GM06990 (cell line): ENCODE measurements around the gene CDC42BPA.

Experiments used
- DNase-seq: peaks from one replicate; pipeline ENCODE4 v3.0.0-alpha.2; 2011; ENCODE audit not compliant: insufficient read length; ENCODE audit errors: extremely low read depth
- H3K27me3 ChIP-seq: replicated peaks from 2 replicates; pipeline ENCODE4 v1.6.0; 2011; ENCODE audit warnings: low read length; ENCODE audit not compliant: control insufficient read depth, insufficient read depth
- H3K36me3 ChIP-seq: 2 replicates; pipeline ENCODE4 v1.5.1; 2011; ENCODE audit warnings: low read length; ENCODE audit not compliant: control insufficient read depth, insufficient read depth
- H3K4me3 ChIP-seq: replicated peaks from 2 replicates; pipeline ENCODE4 v1.5.1; 2011; ENCODE audit warnings: low read depth, mild to moderate bottlenecking, control low read depth, low read length
- TF ChIP-seq, protein P1 (sequence below): IDR thresholded peaks from 2 replicates; pipeline ENCODE4 v1.5.1; 2011; ENCODE audit warnings: low read length, control low read depth, mild to moderate bottlenecking, inconsistent platforms; ENCODE audit not compliant: insufficient read depth, poor library complexity, severe bottlenecking

CDC42BPA gene, protein sequence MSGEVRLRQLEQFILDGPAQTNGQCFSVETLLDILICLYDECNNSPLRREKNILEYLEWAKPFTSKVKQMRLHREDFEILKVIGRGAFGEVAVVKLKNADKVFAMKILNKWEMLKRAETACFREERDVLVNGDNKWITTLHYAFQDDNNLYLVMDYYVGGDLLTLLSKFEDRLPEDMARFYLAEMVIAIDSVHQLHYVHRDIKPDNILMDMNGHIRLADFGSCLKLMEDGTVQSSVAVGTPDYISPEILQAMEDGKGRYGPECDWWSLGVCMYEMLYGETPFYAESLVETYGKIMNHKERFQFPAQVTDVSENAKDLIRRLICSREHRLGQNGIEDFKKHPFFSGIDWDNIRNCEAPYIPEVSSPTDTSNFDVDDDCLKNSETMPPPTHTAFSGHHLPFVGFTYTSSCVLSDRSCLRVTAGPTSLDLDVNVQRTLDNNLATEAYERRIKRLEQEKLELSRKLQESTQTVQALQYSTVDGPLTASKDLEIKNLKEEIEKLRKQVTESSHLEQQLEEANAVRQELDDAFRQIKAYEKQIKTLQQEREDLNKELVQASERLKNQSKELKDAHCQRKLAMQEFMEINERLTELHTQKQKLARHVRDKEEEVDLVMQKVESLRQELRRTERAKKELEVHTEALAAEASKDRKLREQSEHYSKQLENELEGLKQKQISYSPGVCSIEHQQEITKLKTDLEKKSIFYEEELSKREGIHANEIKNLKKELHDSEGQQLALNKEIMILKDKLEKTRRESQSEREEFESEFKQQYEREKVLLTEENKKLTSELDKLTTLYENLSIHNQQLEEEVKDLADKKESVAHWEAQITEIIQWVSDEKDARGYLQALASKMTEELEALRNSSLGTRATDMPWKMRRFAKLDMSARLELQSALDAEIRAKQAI (N-terminal part only)

DNA sequence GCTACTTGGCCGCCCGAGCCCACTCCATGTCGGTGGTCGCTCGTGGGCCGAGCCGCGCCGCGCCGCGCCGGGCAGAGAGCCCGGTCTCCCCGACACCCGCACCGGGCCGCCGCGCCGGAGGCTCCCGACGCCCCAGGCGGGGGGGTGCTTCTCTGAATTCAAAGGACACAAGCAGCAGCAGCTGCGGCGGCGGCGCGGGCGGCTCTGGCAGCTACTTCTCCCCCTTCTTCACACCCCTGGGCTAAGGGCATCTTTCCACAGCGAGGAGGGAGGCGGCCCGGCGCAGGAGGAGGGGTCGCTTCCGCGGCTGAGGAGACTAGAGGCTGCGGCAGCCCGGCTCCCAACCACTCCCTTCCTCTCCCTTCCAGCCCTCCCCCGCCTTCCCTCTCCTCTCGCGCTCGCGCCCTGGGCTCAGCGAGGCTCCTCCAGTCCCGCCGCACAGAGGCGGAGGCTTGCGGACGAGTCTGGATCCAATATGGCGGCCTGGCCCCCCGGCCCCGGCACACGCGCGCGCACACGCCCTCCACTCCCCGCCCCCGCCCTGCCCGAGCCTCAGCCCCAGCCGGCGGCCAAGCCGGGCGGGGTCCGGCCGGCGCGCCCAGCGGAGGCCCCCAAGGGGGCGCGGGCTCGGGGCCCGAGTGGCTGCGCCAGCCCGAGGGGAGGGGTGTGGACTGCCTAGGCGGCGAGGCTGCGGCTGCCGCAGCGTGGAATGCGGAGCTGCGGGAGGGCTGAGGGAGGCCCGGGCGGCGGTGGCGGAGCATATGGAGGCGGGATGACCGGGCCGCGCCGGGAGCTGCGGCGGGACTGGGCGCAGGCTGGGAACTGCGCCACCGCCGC is at the start of gene CDC42BPA:
Gene CDC42BPA, minus strand, starts transcription at position 477 of the 837 bp plus-strand sequence. CDS start 1,310 bp downstream, outside the sequence.
- DNase-seq = peak; percentile 27
- Histone ChIP-seq H3K4me3 (peak within 1 kb of the TSS; percentile 38), H3K27me3 (peaks cover 2% of the 10 kb centered on the region; the same call in 1 of the 2 replicates)

DNA sequence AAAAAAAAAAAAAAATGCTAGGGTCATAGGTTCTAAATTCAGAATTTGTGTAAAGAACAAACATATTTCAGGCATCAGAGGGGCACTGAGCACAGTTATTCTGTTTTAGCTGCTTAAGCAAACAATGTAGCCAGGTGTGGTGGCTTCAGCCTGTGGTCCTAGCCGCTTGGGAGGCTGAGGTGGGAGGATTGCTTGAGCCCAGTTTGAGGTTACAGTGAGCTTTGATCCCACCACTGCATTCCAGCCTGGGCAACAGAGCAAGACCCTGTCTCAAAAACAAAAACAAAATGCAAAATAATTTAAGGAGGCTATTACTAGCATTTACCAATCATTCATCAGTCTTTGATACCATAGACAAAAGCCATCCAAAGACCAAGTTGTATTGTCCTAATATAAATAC is 49.7 kb upstream of the CDC42BPA start:
- no peaks in the 10 kb centered on the region for H3K36me3 ChIP-seq

More for the DNA sequence above, at the start of gene CDC42BPA:
- no peaks in the 10 kb centered on the region for H3K36me3 ChIP-seq
- TF ChIP-seq, protein P1, sequence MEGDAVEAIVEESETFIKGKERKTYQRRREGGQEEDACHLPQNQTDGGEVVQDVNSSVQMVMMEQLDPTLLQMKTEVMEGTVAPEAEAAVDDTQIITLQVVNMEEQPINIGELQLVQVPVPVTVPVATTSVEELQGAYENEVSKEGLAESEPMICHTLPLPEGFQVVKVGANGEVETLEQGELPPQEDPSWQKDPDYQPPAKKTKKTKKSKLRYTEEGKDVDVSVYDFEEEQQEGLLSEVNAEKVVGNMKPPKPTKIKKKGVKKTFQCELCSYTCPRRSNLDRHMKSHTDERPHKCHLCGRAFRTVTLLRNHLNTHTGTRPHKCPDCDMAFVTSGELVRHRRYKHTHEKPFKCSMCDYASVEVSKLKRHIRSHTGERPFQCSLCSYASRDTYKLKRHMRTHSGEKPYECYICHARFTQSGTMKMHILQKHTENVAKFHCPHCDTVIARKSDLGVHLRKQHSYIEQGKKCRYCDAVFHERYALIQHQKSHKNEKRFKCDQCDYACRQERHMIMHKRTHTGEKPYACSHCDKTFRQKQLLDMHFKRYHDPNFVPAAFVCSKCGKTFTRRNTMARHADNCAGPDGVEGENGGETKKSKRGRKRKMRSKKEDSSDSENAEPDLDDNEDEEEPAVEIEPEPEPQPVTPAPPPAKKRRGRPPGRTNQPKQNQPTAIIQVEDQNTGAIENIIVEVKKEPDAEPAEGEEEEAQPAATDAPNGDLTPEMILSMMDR = no peak

DNA sequence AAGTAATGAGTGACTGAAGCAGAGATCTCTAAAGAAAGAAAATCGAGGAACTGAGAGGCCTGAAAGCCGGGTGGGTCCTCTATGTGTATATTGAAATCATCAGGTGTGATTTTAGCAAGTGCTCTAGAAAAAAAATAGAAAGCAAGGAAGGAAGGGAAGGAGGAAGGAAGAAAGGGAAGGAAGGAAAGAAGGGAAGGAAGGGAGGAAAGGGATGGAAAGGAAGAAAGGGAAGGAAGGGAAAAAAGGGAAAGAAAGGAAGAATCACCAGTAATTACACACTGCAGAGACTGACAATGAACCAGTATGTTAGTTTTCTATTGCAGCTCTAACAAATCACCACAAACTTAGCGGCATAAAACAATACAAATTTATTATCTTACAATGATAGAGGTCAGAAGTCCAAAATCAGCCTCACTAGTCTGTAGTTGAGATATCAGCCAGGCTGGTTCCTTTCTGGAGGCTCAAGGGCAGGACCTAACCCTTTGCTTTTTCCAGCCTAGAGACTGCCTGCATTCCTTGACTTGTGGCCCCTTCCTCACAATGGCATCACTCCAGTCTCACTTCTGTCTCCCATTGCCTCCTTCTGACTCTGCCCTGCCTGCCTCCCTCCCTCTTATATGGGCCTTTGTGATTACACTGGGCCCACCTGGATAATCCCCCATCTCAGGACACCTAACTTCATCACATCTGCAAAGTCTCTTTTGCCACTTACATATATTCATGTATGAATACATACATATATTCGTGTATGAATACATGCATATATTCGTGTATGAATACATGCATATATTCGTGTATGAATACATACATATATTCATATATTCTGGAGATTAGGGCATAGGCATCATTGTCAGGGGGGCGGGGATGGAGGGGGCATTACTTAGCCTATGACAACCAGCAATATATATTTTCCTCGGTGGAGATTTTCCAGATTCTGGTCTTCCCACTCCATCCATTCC is 47.5 kb upstream of the CDC42BPA start:
- no peaks in the 10 kb centered on the region for H3K36me3 ChIP-seq
- no peak overlapping the region for H3K4me3 ChIP-seq
- TF ChIP-seq, protein P1 = no peak
- H3K27me3 ChIP-seq = no peaks in the 10 kb centered on the region; the same call in 1 of the 2 replicates
- DNase-seq = no peak

More for the DNA sequence above, 49.7 kb upstream of the CDC42BPA start:
- Histone ChIP-seq H3K4me3 (no peak overlapping the region), H3K27me3 (no peaks in the 10 kb centered on the region; the same call in 1 of the 2 replicates)
- TF ChIP-seq, protein P1 = no peak
- no peak for DNase-seq

DNA sequence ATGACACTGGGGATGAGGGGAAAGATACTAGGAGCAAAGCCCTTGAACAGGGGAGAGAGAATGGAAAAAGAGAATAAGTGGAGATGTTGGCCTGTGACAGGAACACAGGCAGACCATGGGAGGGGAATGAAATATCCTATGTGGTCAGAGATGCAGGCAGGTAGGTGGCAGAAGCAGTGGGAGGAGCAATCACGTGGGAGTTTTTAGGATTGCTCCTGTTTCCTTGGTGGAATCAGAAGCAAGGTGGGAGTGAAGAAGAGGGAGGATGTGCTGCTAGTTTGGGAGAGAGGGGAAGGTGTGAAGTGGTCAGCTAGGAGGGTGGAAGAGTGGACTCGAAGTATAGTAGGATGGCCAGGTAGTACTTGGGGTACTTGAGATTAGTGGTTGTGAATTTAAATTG is 46.4 kb upstream of the CDC42BPA start:
- H3K27me3 ChIP-seq = no peaks in the 10 kb centered on the region; the same call in 1 of the 2 replicates
- no peaks in the 10 kb centered on the region for H3K36me3 ChIP-seq
- TF ChIP-seq, protein P1 = no peak
- DNase-seq = no peak
- H3K4me3 ChIP-seq = no peak overlapping the region

DNA sequence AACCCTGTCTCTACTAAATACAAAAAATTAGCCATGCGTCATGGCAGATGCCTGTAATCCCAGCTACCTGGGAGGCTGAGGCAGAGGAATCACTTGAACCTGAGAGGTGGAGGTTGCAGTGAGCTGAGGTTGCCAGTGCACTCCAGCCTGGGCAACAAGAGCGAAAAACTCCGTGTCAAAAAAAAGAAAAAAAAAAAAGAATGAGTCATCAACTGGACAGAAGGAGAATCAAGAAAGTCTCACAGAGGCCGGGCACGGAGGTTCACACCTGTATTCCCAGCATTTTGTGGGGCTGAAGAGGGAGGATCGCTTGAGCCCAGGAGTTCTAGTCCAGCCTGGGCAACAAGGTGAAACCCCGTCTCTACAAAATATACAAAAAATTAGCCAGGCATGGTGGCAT is 45.5 kb upstream of the CDC42BPA start:
- no peaks in the 10 kb centered on the region; the same call in 1 of the 2 replicates for H3K27me3 ChIP-seq
- H3K36me3 ChIP-seq = no peaks in the 10 kb centered on the region
- no peak overlapping the region for H3K4me3 ChIP-seq
- TF ChIP-seq, protein P1 = no peak
- no peak for DNase-seq
